GM19099 (cell line): Measurements from ENCODE around the gene BRD7.

Source experiments
- POLR2A ChIP-seq: IDR thresholded peaks from 3 replicates; pipeline ENCODE4 v1.6.1; 2011; ENCODE audit warnings: low read depth; ENCODE audit not compliant: insufficient read length; ENCODE audit errors: extremely low read depth

BRD7 gene

GRCh38 chr16:50309527-50310307, 59.1 kb downstream of the BRD7 start:
- no peak for TF ChIP-seq POLR2A

DNA sequence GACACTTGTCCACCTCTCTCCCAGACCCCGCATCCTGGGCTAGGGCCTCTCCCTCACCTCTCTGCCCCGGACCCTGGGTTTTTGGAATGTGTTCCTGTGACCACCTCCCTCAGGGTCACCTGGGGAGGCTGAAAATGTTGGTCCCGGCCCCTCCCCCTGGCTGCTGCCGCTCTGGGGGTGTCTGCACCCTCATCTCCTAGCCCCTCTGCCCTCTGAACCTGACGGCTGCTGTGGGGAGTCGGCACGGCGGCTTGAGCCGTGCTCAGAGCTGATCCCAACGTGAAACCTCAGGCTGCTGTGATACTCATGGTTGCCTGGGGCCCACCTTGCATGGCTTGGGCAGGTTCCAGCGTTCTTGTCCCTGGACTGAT, 59.6 kb downstream of the BRD7 start:
- TF ChIP-seq POLR2A, result no peak

GRCh38 chr16:50308237-50308965, 60.4 kb downstream of the BRD7 start:
- no peak for TF ChIP-seq POLR2A

- TF ChIP-seq POLR2A, result no peak
Measured at GRCh38 chr16:50306287-50306686, 62.5 kb downstream of the BRD7 start.

DNA sequence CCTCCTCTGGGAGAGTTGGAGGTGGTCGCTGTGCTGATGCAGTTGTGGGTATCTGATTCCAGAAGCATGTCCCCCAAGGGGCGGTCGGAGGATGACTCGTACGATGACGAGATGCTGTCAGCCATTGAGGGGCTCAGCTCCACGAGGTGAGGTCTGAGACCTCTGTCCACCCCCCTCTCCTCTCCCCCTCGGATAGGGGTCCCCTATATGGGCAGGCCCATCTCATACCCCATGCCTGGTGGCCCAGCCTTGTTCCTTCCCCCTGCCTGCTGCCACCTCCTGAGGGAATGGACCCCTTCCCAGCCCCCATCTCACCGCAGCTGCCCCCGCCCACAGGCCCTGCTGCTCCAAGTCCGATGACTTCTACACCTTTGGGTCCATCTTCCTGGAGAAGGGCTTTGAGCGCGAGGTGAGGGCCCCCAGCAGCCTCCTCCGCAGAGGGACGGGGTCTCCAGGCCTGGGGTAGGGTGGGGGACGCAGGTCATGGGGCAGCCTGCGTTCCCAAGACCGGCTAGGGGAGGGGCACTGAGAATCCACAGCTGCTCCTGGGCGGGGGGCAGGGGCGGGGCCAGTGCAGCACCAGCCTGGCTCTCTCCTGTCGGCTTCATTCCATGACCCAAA, 63.2 kb downstream of the BRD7 start:
- TF ChIP-seq POLR2A, result no peak

GRCh38 chr16:50304467-50305440, 64.0 kb downstream of the BRD7 start:
- no peak for TF ChIP-seq POLR2A

DNA sequence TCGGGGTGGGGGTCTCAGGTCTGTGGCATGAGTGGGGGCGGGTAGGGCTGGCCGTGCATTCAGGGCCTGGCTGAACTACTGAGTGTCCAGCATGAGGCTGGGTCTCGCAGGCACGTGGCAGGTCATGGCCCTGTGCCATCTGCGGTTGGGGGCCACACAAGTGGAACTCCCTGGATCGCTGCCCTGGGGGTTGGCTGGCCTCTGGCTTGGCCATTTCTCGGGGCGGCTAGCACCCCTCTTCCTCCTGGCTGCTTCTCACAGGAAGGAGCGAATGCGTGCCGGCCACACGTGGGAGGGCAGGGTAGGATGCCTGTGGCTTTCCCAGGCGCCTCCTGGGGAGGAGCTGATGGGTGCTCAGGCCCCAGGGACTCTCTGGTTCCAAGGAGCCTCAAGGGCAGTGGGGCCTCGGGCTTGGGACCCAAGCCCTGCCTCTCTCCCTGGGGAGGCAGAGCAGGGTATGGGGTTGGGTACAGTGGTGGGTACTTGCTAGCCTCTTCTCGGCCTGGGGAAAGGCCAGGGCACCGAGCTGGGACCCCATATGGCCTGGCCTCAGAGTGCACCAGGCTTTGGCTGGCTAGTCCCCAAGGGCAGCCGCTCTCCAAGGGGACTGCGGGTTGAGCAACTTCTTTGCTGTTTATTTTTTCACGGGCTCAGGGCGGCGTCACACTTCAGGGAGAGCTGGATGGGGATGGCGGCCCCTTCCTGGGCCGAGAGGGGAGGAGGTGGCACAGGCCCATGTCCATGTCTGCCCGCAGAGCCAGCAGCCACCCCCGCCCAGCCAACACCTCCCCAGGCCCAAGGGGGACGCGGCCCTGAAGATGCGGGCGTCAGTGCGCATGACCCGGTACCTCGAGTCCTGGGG, 65.0 kb downstream of the BRD7 start:
- no peak for TF ChIP-seq POLR2A

DNA sequence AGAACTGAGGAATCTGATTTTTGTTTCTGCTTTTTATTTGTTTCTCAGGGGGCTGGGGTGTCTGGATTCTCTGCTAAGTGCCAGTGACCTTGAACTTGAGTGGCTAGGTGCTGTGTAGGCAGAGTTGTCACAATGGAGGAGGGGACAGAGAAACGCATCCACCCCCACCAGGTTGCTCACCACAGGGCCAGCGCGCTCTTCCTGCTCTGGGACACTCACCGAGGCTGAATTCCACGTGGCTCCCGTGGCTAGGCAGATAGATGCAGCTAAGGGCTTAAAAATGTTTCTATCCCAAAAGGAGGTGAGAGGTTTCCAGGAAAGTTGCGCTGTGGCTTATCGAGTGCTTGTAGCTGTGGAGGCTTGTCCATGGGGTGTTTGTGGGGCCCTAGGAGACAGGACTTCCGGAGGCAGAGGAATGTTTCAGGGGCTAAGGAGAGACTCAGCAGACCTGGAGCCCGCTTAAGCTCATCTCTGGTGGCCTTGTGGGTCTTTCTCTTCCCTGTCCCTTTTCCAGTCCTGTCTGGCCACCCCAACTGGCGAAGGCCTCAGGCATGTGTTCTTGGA, 65.7 kb downstream of the BRD7 start:
- no peak for TF ChIP-seq POLR2A

GRCh38 chr16:50302472-50303005, 66.2 kb downstream of the BRD7 start:
- no peak for TF ChIP-seq POLR2A

- no peak for TF ChIP-seq POLR2A
Measured at GRCh38 chr16:50301626-50302471, 66.9 kb downstream of the BRD7 start.

DNA sequence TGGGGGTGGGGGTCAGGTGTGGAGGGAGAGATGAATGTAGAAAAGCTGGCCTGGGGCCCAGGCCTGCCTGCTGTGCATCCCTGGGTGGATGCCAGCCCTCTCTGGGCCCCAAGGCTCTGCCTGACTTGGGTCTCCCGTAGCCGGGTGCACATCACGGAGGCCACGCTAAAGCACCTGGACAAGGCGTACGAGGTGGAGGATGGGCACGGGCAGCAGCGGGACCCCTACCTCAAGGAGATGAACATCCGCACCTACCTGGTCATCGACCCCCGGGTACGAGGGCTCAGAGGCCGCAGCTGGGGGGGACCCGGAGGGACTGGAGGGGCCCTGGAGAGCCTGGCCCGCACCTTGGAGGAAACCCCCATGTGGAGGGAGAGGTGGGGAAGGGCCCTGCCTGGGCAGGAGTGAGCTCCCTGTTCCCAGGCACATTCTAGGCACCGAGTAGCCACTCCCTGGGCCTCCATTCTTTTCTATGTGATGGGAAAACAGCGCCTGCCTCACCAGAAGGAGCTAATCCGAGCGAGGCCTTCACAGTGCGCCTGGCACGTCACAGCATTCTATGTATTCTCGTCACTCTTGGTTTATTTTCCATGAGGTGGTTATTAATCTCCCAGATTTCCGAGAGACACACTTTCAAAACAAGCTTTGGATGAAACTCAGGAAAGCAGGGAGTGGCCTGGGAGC, 67.7 kb downstream of the BRD7 start:
- no peak for TF ChIP-seq POLR2A

DNA sequence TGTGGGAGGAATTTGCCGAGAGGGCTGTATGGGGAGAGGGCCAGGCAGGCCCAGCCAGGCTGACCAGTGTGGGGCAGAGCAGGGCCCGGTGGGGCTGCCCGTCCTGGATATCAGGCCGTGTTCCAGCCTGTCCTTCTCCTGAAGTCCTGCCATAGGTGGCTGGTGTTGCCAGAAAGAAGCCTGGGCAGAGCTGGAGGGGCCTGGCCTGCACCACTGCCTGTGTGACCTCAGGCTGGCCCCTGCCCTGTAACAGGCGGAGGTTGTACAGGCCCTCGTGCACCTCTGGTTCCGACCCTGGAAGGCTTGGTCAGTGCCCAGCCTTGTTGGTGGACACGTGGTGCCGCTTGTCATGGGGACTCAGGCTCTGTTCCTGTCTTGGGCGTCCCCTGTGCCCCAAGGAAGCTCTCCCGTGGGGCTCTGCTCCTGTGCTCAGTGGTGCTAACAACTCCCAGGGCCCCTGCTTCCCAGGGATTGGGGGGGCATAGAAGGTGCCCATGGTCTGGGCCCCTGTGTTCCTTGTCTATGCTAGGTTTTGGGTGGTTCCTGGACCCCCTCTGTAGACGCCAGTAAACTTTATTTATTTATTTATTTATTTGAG, 69.2 kb downstream of the BRD7 start:
- no peak for TF ChIP-seq POLR2A
